HepG2 (cell line): ENCODE measurements around the gene TEX22. TPM values are rescaled to one million over a fixed set of nuclear protein-coding genes. Genes with fewer than 3 reads are reported as not detected.

Experiments used
- GABPA ChIP-seq, 2 experiments: IDR thresholded peaks; 2 replicates each; pipeline ENCODE4 v1.6.1; 2011 to 2016; ENCODE audit warnings: low read depth in 2 of 2, low read length in 1 of 2, missing biosample characterization in 1 of 2, missing genetic modification characterization in 1 of 2
- HES4 ChIP-seq: sonication (generic); formaldehyde crosslinking; IDR thresholded peaks from 2 replicates; pipeline ENCODE4 v1.9.0; 2021; ENCODE audit warnings: mild to moderate bottlenecking, missing genetic modification reagents, borderline replicate concordance
- KAT2B ChIP-seq: fragments of 150-350 bp; IDR thresholded peaks from 2 replicates; pipeline ENCODE4 v1.6.1; 2014; ENCODE audit warnings: low read depth, low read length, borderline replicate concordance
- POGZ ChIP-seq: sonication (generic); formaldehyde crosslinking; IDR thresholded peaks from 2 replicates; pipeline ENCODE4 v1.4.0; 2020; ENCODE audit warnings: mild to moderate bottlenecking, missing genetic modification reagents
- SRSF1 ChIP-seq: fragments of 200-400 bp; formaldehyde crosslinking; optimal IDR thresholded peaks from 2 replicates; pipeline ENCODE3; 2017; ENCODE audit warnings: mild to moderate bottlenecking, low read depth, low read length, moderate library complexity
- THAP11 ChIP-seq: IDR thresholded peaks from 2 replicates; pipeline ENCODE4 v1.6.1; 2016; ENCODE audit warnings: missing biosample characterization, missing genetic modification reagents
- ZNF556 ChIP-seq: sonication (generic); formaldehyde crosslinking; IDR thresholded peaks from 2 replicates; pipeline ENCODE4 v1.4.0; 2020; ENCODE audit warnings: mild to moderate bottlenecking, missing genetic modification reagents, borderline replicate concordance
- ZNF878 ChIP-seq: sonication (generic); formaldehyde crosslinking; IDR thresholded peaks from 2 replicates; pipeline ENCODE4 v1.8.1; 2023; ENCODE audit warnings: mild to moderate bottlenecking, missing genetic modification reagents, moderate library complexity
- polyA plus RNA-seq, 8 experiments: library from polyadenylated mRNA; depleted of rRNA in 3 of 8; stranded (reverse) in 7 of 8; unstranded in 1 of 8; fragments of >200 nt; fragmentation: Illumina TruSeq in 4 of 8; extraction: Trizol in 4 of 8; gene quantifications; 2 replicates each; pipeline versions ENCODE4 v1.2.1 to v1.2.3, GENCODE V29; 2011 to 2016; ENCODE audit warnings: low read depth in 4 of 8, missing spikeins in 1 of 8, mixed read lengths in 1 of 8; ENCODE audit not compliant: insufficient read depth in 1 of 8
- total RNA-seq, 5 experiments: library from RNA; depleted of rRNA; stranded (reverse); fragments of >200 nt; fragmentation: Illumina TruSeq; extraction: Trizol; gene quantifications; 2 replicates each; pipeline ENCODE4 v1.2.3, GENCODE V29; 2016; ENCODE audit warnings: low read depth in 1 of 5
- TF ChIP-seq, protein P1 (sequence below): sonication (generic); formaldehyde crosslinking; IDR thresholded peaks from 2 replicates; pipeline ENCODE4 v1.8.0; 2022; ENCODE audit warnings: low read depth, missing genetic modification reagents
- TF ChIP-seq, protein P2 (sequence below): sonication (generic); formaldehyde crosslinking; IDR thresholded peaks from 2 replicates; pipeline ENCODE4 v1.5.0; 2020; ENCODE audit warnings: mild to moderate bottlenecking, missing genetic modification reagents
- TF ChIP-seq, protein P3 (sequence below): sonication (generic); formaldehyde crosslinking; conservative IDR thresholded peaks from 2 replicates; pipeline ENCODE4 v1.8.0; 2022; ENCODE audit warnings: missing genetic modification reagents

Gene TEX22
- total and polyA plus RNA-seq, 2 of the 13 experiments (the other 11 are each of a cell fraction or from before 2014, with no cell fraction given), result 0.07 to 0.27 TPM

DNA sequence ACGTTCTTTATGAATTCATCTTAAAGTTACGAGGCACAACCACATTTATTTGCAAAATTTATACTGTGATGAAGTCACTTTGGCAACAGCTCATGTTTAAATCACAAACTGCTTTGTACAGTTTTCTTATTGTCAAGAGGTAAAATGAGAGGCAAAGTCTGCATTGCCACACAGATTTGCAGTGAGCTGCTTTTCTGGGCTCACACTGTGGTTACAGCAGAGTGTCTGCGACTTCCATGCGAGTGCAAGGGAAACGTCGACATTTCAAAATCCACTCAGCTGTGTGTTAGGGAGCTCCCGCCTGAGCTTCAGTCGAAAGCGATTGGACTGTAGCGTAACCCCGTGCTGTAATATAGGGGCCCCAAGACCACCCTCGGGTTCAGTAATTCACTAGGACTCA is 34.3 kb downstream of the TEX22 start (continued):
- TF ChIP-seq, protein P1, sequence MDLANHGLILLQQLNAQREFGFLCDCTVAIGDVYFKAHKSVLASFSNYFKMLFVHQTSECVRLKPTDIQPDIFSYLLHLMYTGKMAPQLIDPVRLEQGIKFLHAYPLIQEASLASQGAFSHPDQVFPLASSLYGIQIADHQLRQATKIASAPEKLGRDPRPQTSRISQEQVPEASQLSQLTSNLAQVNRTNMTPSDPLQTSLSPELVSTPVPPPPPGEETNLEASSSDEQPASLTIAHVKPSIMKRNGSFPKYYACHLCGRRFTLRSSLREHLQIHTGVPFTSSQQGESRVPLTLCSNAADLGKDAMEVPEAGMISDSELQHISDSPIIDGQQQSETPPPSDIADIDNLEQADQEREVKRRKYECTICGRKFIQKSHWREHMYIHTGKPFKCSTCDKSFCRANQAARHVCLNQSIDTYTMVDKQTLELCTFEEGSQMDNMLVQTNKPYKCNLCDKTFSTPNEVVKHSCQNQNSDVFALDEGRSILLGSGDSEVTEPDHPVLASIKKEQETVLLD (CRISPR knock-in tag), result no peak
- TF ChIP-seq THAP11 (CRISPR knock-in tag) (no peak), ZNF878 (CRISPR knock-in tag) (no peak), POGZ (CRISPR knock-in tag) (no peak), ZNF556 (CRISPR knock-in tag) (no peak), SRSF1 (no peak), HES4 (CRISPR knock-in tag) (no peak), KAT2B (no peak), GABPA (IDR thresholded peaks at IDR 0.05; ENCODE audit: low read depth, low read length) (no peak), GABPA (CRISPR knock-in tag; IDR thresholded peaks at IDR 0.05; ENCODE audit: low read depth) (no peak)
- TF ChIP-seq, protein P2, sequence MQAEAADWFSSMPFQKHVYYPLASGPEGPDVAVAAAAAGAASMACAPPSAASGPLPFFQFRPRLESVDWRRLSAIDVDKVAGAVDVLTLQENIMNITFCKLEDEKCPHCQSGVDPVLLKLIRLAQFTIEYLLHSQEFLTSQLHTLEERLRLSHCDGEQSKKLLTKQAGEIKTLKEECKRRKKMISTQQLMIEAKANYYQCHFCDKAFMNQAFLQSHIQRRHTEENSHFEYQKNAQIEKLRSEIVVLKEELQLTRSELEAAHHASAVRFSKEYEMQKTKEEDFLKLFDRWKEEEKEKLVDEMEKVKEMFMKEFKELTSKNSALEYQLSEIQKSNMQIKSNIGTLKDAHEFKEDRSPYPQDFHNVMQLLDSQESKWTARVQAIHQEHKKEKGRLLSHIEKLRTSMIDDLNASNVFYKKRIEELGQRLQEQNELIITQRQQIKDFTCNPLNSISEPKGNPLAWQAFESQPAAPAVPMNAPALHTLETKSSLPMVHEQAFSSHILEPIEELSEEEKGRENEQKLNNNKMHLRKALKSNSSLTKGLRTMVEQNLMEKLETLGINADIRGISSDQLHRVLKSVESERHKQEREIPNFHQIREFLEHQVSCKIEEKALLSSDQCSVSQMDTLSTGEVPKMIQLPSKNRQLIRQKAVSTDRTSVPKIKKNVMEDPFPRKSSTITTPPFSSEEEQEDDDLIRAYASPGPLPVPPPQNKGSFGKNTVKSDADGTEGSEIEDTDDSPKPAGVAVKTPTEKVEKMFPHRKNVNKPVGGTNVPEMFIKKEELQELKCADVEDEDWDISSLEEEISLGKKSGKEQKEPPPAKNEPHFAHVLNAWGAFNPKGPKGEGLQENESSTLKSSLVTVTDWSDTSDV (CRISPR knock-in tag), result no peak
- TF ChIP-seq, protein P3, sequence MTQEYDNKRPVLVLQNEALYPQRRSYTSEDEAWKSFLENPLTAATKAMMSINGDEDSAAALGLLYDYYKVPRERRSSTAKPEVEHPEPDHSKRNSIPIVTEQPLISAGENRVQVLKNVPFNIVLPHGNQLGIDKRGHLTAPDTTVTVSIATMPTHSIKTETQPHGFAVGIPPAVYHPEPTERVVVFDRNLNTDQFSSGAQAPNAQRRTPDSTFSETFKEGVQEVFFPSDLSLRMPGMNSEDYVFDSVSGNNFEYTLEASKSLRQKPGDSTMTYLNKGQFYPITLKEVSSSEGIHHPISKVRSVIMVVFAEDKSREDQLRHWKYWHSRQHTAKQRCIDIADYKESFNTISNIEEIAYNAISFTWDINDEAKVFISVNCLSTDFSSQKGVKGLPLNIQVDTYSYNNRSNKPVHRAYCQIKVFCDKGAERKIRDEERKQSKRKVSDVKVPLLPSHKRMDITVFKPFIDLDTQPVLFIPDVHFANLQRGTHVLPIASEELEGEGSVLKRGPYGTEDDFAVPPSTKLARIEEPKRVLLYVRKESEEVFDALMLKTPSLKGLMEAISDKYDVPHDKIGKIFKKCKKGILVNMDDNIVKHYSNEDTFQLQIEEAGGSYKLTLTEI (CRISPR knock-in tag), result no peak
